ENCODE measurements around the gene ZNF563. TPM values are rescaled to one million over a fixed set of nuclear protein-coding genes. Genes with fewer than 3 reads are reported as not detected.

The ZNF563 gene
- total RNA-seq, 1 experiment from 2014 or later: 1.9 TPM

- Histone ChIP-seq H3K79me1 (ENCODE audit: insufficient read depth, low read depth, low read length, poor library complexity, severe bottlenecking) (no peaks in the 10 kb centered on the region), H3K9me3 (ENCODE audit: control insufficient read depth, low read depth, low read length) (peaks cover 72% of the 10 kb centered on the region), H2AFZ (ENCODE audit: low read length) (no peak overlapping the region), H3K9ac (ENCODE audit: extremely low read depth, insufficient read length, low read length) (no peak overlapping the region), H4K91ac (ENCODE audit: insufficient read length, low read depth, low read length) (no peak overlapping the region), H3K4me1 (ENCODE audit: insufficient read depth, low read length) (no peaks in the 10 kb centered on the region), H2BK5ac (ENCODE audit: insufficient read length, low read length) (no peak overlapping the region), H4K20me1 (ENCODE audit: control insufficient read depth, insufficient read depth, insufficient read length) (no peaks in the 10 kb centered on the region), H3K23me2 (ENCODE audit: insufficient read length, low read depth, low read length, poor library complexity, severe bottlenecking) (no peaks in the 10 kb centered on the region), H2AK5ac (ENCODE audit: insufficient read length, low read length) (no peak overlapping the region), H3K27me3 (ENCODE audit: insufficient read depth, low read length) (no peaks in the 10 kb centered on the region), H2BK120ac (ENCODE audit: low read depth, low read length, poor library complexity, severe bottlenecking) (no peak overlapping the region), H4K8ac (replicated peaks; ENCODE audit: insufficient read length, low read depth, low read length) (no peak overlapping the region), H3K4me2 (ENCODE audit: insufficient read depth, insufficient read length, low read length) (no peak overlapping the region), H4K5ac (ENCODE audit: insufficient read length, low read depth, low read length) (no peak overlapping the region), H2BK20ac (ENCODE audit: low read depth, low read length, poor library complexity, severe bottlenecking) (no peak overlapping the region), H3K23ac (ENCODE audit: insufficient read length, low read depth, low read length) (no peak overlapping the region), H3K4ac (ENCODE audit: low read depth, low read length) (no peak overlapping the region), H3K27ac (ENCODE audit: insufficient read length, low read depth, low read length) (no peak overlapping the region), H3T11ph (ENCODE audit: low read length) (no peak overlapping the region), H2BK12ac (ENCODE audit: insufficient read length, low read depth, low read length) (no peak overlapping the region), H2BK15ac (ENCODE audit: low read depth, low read length) (no peak overlapping the region), H3K18ac (ENCODE audit: insufficient read length, low read depth, low read length) (no peak overlapping the region), H3K56ac (ENCODE audit: insufficient read length, low read depth, low read length) (no peak overlapping the region), H3K79me2 (ENCODE audit: insufficient read depth, low read length) (no peaks in the 10 kb centered on the region; the same call in 1 of the 2 replicates), H3K14ac (ENCODE audit: insufficient read depth, low read length) (no peak overlapping the region)
- peaks cover 63 to 76% (median 73%) of the 10 kb centered on the region in 3 experiments for H3K36me3 Mint-ChIP-seq (ENCODE audit: insufficient read depth in 1 of 3, low read depth in 3 of 3)
- no peak for TF ChIP-seq CTCF (conservative IDR thresholded peaks at IDR 0.05)
- H3K4me1 Mint-ChIP-seq: no peaks in the 10 kb centered on the region
- H3K9me3 Mint-ChIP-seq: peaks cover 88 to 90% of the 10 kb centered on the region in 2 experiments
- peaks cover under 1% of the 10 kb centered on the region; the same call in 1 of the 2 replicates for H3K27me3 Mint-ChIP-seq (ENCODE audit: low read depth)
- H3K4me3 Mint-ChIP-seq: no peak overlapping the region
- no peak for DNase-seq
- H3K27ac Mint-ChIP-seq: no peak overlapping the region
- WGBS (ENCODE audit: extremely low coverage, insufficient read length, low lambda C conversion rate): no CpG with 5 or more reads among the region's 5 CpGs
Observed at GRCh38 chr19:12272386-12272785, 61.0 kb downstream of the ZNF563 start.
